Body of pancreas (tissue), 4 donors: ENCODE results near the gene CEP20.

Experiments used
- POLR2A ChIP-seq, 3 donors: fragments of 450-650 bp; IDR thresholded peaks; one replicate each; pipeline ENCODE4 v1.6.1; 2016; ENCODE audit warnings: antibody characterized with exemption in 3 of 3, mild to moderate bottlenecking in 2 of 3
- TF ChIP-seq, protein P1 (sequence below), 7 experiments: fragments of 450-650 bp in 4 of 7; fragments of 200-600 bp in 3 of 7; sonication (generic) in 3 of 7; IDR thresholded peaks; one replicate each; pipeline ENCODE4 v1.5.1; 2016 to 2019; ENCODE audit warnings: antibody characterized with exemption in 7 of 7

DNA sequence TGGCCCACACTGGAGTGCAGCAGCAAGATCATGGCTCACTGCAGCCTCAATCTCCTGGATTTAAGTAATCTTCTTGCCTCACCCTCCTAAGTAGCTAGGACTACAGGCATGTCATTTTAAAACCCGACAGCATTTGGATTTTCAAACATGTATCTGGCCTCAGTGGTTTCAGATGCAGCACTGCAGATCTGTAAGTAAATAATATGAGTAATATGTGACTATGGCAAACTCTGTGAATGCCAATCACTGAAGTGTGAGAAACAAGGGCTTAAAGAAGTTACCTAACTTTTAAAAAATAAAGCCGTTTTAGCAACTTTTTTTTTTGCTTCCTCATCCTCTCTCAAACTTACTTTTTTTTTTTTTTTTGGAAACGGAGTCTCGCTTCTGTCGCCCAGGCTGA lies 11.9 kb downstream of the CEP20 start:
- TF ChIP-seq, protein P1, sequence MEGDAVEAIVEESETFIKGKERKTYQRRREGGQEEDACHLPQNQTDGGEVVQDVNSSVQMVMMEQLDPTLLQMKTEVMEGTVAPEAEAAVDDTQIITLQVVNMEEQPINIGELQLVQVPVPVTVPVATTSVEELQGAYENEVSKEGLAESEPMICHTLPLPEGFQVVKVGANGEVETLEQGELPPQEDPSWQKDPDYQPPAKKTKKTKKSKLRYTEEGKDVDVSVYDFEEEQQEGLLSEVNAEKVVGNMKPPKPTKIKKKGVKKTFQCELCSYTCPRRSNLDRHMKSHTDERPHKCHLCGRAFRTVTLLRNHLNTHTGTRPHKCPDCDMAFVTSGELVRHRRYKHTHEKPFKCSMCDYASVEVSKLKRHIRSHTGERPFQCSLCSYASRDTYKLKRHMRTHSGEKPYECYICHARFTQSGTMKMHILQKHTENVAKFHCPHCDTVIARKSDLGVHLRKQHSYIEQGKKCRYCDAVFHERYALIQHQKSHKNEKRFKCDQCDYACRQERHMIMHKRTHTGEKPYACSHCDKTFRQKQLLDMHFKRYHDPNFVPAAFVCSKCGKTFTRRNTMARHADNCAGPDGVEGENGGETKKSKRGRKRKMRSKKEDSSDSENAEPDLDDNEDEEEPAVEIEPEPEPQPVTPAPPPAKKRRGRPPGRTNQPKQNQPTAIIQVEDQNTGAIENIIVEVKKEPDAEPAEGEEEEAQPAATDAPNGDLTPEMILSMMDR (IDR thresholded peaks at IDR 0.05): no peak
- TF ChIP-seq POLR2A (IDR thresholded peaks at IDR 0.05): no peak
